Ishikawa (cell line): Measurements from ENCODE around the gene ORAI2.
"Not testable (repeated sequence)": the region's sequence is repeated elsewhere in the genome, so short reads cannot be mapped to it uniquely, and the experiment has no call there.

Source experiments
- EP300 ChIP-seq: IDR thresholded peaks from 2 replicates; pipeline ENCODE4 v1.6.1; 2012; ENCODE audit warnings: borderline replicate concordance
- TAF1 ChIP-seq: IDR thresholded peaks from 2 replicates; pipeline ENCODE4 v1.6.1; 2012; ENCODE audit warnings: low read depth, mild to moderate bottlenecking

GRCh38 chr7:102479982-102480637, 46.7 kb downstream of the ORAI2 start:
- TF ChIP-seq EP300, TAF1: not testable (repeated sequence)
